Endothelial cell (in vitro differentiated cells): ENCODE data around the gene LTC4S. TPM values are rescaled to one million over a fixed set of nuclear protein-coding genes. Genes with fewer than 3 reads are reported as not detected.

ENCODE experiments used
- DNase-seq: peaks from one replicate; pipeline ENCODE4 v3.0.0; 2021; ENCODE audit warnings: low spot score
- H3K27ac Mint-ChIP-seq: one replicate; pipeline ENCODE4 v1.8.0; 2021; ENCODE audit warnings: mixed read lengths, inconsistent platforms; ENCODE audit not compliant: unreplicated experiment
- H3K27me3 Mint-ChIP-seq: one replicate; pipeline ENCODE4 v1.8.0; 2021; ENCODE audit warnings: mild to moderate bottlenecking, moderate library complexity, mixed read lengths, inconsistent platforms; ENCODE audit not compliant: unreplicated experiment
- H3K36me3 Mint-ChIP-seq: one replicate; pipeline ENCODE4 v1.8.0; 2021; ENCODE audit warnings: mild to moderate bottlenecking, low read depth, mixed read lengths, inconsistent platforms; ENCODE audit not compliant: unreplicated experiment
- H3K4me1 Mint-ChIP-seq: one replicate; pipeline ENCODE4 v1.8.0; 2021; ENCODE audit warnings: mild to moderate bottlenecking, mixed read lengths, inconsistent platforms; ENCODE audit not compliant: unreplicated experiment
- H3K4me3 Mint-ChIP-seq: one replicate; pipeline ENCODE4 v1.8.0; 2021; ENCODE audit warnings: mild to moderate bottlenecking, mixed read lengths, inconsistent platforms; ENCODE audit not compliant: unreplicated experiment
- H3K9me3 Mint-ChIP-seq: one replicate; pipeline ENCODE4 v1.8.0; 2021; ENCODE audit warnings: mixed read lengths, inconsistent platforms; ENCODE audit not compliant: unreplicated experiment
- CTCF ChIP-seq: fragments of 200-600 bp; sonication (generic); IDR thresholded peaks from one replicate; pipeline ENCODE4 v1.5.0; 2021; ENCODE audit warnings: antibody characterized with exemption; ENCODE audit not compliant: unreplicated experiment
- total RNA-seq: library from RNA; stranded (reverse); fragmentation: NEBNext Ultra II Directional; extraction: Animal tissue kit (Norgen Biotek cat#: 25700); gene quantifications from one replicate; pipeline ENCODE4 v1.2.1, GENCODE V29; 2021; ENCODE audit not compliant: unreplicated experiment

LTC4S gene
- total RNA-seq, 1 donor from 2014 or later: 1.0 TPM

- Mint-ChIP-seq H3K4me1 (peaks cover 32% of the 10 kb centered on the region), H3K36me3 (peaks cover 34% of the 10 kb centered on the region), H3K27me3 (peaks cover 3% of the 10 kb centered on the region), H3K4me3 (no peak overlapping the region), H3K27ac (no peak overlapping the region), H3K9me3 (no peaks in the 10 kb centered on the region)
- no peak for TF ChIP-seq CTCF
- no peak for DNase-seq
Observed at GRCh38 chr5:179766021-179766725, 27.6 kb upstream of the LTC4S start.

GRCh38 chr5:179766726-179767455, 26.9 kb upstream of the LTC4S start:
- H3K36me3 Mint-ChIP-seq: peaks cover 28% of the 10 kb centered on the region
- H3K4me3 Mint-ChIP-seq: no peak overlapping the region
- H3K9me3 Mint-ChIP-seq: no peaks in the 10 kb centered on the region
- H3K27ac Mint-ChIP-seq: no peak overlapping the region
- H3K4me1 Mint-ChIP-seq: peaks cover 27% of the 10 kb centered on the region
- no peak for DNase-seq
- TF ChIP-seq CTCF: no peak
- H3K27me3 Mint-ChIP-seq: peaks cover 3% of the 10 kb centered on the region

- Mint-ChIP-seq H3K9me3 (no peaks in the 10 kb centered on the region), H3K27me3 (peaks cover 3% of the 10 kb centered on the region), H3K4me1 (peaks cover 21% of the 10 kb centered on the region), H3K27ac (no peak overlapping the region), H3K4me3 (no peak overlapping the region), H3K36me3 (peaks cover 31% of the 10 kb centered on the region)
- no peak for TF ChIP-seq CTCF
- DNase-seq: no peak
Observed at GRCh38 chr5:179767496-179768100, 26.2 kb upstream of the LTC4S start.

GRCh38 chr5:179768326-179769085, 25.3 kb upstream of the LTC4S start:
- Mint-ChIP-seq H3K4me3 (no peak overlapping the region), H3K9me3 (no peaks in the 10 kb centered on the region), H3K36me3 (peaks cover 40% of the 10 kb centered on the region), H3K27me3 (peaks cover 3% of the 10 kb centered on the region), H3K27ac (no peak overlapping the region), H3K4me1 (peaks cover 14% of the 10 kb centered on the region)
- DNase-seq: no peak
- TF ChIP-seq CTCF: no peak
